Vagina (tissue), 2 donors: ENCODE data around the gene SUPT20HL1. TPM values are rescaled to one million over a fixed set of nuclear protein-coding genes. Genes with fewer than 3 reads are reported as not detected.
A peak's percentile ranks its signal among the peaks of the same experiment; 100 is the strongest.

Experiments used
- DNase-seq, 2 donors: peaks; one replicate each; pipeline ENCODE4 v3.0.0-alpha.2; 2017; ENCODE audit errors: extremely low spot score in 2 of 2
- H3K27ac ChIP-seq: fragments of 200-600 bp; sonication (generic); one replicate; pipeline ENCODE4 v1.5.1; 2019
- H3K27me3 ChIP-seq: fragments of 200-600 bp; sonication (generic); one replicate; pipeline ENCODE4 v1.5.1; 2019
- H3K36me3 ChIP-seq, 2 donors: fragments of 200-600 bp; sonication (generic); one replicate each; pipeline ENCODE4 v1.5.1; 2017 to 2019
- H3K4me1 ChIP-seq: fragments of 200-600 bp; sonication (generic); one replicate; pipeline ENCODE4 v1.5.1; 2019
- H3K4me3 ChIP-seq, 2 donors: fragments of 200-600 bp; sonication (generic); 1 replicate in 1 of 2; 2 replicates in 1 of 2; pipeline ENCODE4 v1.5.1; 2016 to 2019
- H3K9me3 ChIP-seq: fragments of 200-600 bp; sonication (generic); one replicate; pipeline ENCODE4 v1.5.1; 2019
- POLR2A ChIP-seq, 2 donors: fragments of 450-650 bp; IDR thresholded peaks; one replicate each; pipeline ENCODE4 v1.6.1; 2017; ENCODE audit warnings: antibody characterized with exemption in 2 of 2, mild to moderate bottlenecking in 2 of 2, moderate library complexity in 2 of 2
- POLR2AphosphoS5 ChIP-seq, 2 donors: sonication (generic); formaldehyde crosslinking; IDR thresholded peaks; one replicate each; pipeline ENCODE4 v1.9.0; 2017; ENCODE audit warnings: antibody characterized with exemption in 2 of 2, mild to moderate bottlenecking in 2 of 2, low read depth in 1 of 2; ENCODE audit not compliant: insufficient read depth in 1 of 2
- intact Hi-C: fragments of 100-400 bp; cut with DNase I; formaldehyde crosslinking; loops from one replicate; pipeline ENCODE4 v1.15.1; 2023
- total RNA-seq: library from RNA; depleted of rRNA; stranded (reverse); fragments of >200 nt; gene quantifications from one replicate; pipeline ENCODE4 v1.2.3, GENCODE V29; 2016
- TF ChIP-seq, protein P1 (sequence below), 3 experiments: fragments of 450-650 bp in 2 of 3; fragments of 200-600 bp in 1 of 3; sonication (generic) in 1 of 3; IDR thresholded peaks; one replicate each; pipeline ENCODE4 v1.5.1; 2017 to 2019; ENCODE audit warnings: antibody characterized with exemption in 3 of 3, mild to moderate bottlenecking in 2 of 3, moderate library complexity in 2 of 3

Gene SUPT20HL1
- total RNA-seq, 1 donor from 2014 or later = not detected

DNA sequence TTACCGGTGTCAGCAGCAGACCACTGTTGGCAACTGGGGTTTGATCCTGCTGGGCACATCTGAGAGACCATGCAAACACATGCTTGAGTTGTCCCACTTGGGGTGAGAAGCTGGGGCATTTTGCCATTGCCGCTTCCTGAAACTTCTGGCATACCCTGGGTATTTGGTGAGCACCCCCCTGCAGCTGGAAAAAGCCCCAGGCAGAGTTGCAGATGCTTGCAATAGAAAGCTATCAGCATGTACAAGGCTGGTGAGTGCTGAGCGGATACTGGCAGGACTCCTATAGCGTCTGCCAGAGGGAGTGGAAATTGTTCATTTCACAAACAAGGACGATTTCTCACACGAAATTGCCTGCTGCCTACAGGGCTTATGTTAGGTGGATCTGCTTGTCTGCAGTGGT lies 32.3 kb downstream of the SUPT20HL1 start:
- Histone ChIP-seq H3K27ac (no peak overlapping the region), H3K27me3 (no peaks in the 10 kb centered on the region), H3K36me3 (no peaks in the 10 kb centered on the region), H3K4me3 (no peak overlapping the region), H3K4me1 (no peaks in the 10 kb centered on the region), H3K9me3 (no peaks in the 10 kb centered on the region)
- TF ChIP-seq POLR2AphosphoS5 (IDR thresholded peaks at IDR 0.05; ENCODE audit: insufficient read depth in 1 of 2, low read depth in 1 of 2) = no peak
- no peak for TF ChIP-seq POLR2A (IDR thresholded peaks at IDR 0.05)
- TF ChIP-seq, protein P1, sequence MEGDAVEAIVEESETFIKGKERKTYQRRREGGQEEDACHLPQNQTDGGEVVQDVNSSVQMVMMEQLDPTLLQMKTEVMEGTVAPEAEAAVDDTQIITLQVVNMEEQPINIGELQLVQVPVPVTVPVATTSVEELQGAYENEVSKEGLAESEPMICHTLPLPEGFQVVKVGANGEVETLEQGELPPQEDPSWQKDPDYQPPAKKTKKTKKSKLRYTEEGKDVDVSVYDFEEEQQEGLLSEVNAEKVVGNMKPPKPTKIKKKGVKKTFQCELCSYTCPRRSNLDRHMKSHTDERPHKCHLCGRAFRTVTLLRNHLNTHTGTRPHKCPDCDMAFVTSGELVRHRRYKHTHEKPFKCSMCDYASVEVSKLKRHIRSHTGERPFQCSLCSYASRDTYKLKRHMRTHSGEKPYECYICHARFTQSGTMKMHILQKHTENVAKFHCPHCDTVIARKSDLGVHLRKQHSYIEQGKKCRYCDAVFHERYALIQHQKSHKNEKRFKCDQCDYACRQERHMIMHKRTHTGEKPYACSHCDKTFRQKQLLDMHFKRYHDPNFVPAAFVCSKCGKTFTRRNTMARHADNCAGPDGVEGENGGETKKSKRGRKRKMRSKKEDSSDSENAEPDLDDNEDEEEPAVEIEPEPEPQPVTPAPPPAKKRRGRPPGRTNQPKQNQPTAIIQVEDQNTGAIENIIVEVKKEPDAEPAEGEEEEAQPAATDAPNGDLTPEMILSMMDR (IDR thresholded peaks at IDR 0.05) = no peak
- intact Hi-C loops = loop anchor here (5.0 kb wide), 1 partner anchor 105 kb away; no protein-coding TSS in a partner anchor
- no peak for DNase-seq

DNA sequence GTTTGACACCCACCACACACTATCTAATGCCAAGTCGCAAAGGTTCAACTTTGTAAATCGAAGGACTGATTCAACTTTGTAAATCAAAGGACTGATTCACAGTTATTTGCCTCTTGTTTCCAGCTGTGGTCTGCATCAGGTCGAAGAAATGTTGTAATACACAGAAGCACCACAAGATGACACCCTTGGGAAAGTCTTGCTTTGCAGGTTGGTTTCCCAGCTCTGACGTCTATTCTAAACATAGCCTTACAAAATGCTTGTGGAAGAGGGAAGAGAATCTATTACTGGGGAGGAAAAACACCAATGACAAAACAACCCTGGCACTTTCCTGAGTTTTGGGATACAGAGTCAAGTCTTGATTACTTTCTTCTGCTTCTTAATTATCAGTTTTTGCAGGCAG lies 35.3 kb downstream of the SUPT20HL1 start:
- H3K9me3 ChIP-seq = no peaks in the 10 kb centered on the region
- intact Hi-C loops = no loop called here
- no peak for DNase-seq
- H3K27me3 ChIP-seq = no peaks in the 10 kb centered on the region
- H3K4me1 ChIP-seq = no peaks in the 10 kb centered on the region
- H3K4me3 ChIP-seq = no peak overlapping the region
- H3K27ac ChIP-seq = peak overlapping the region; percentile 10
- TF ChIP-seq POLR2AphosphoS5 (IDR thresholded peaks at IDR 0.05; ENCODE audit: insufficient read depth in 1 of 2, low read depth in 1 of 2) (peak in 1 of 2 donors; percentile 60), POLR2A (IDR thresholded peaks at IDR 0.05) (no peak)
- TF ChIP-seq, protein P1 (IDR thresholded peaks at IDR 0.05) = peak; percentile 41 to 76 (median 50)
- H3K36me3 ChIP-seq = no peaks in the 10 kb centered on the region

- no peaks in the 10 kb centered on the region for H3K36me3 ChIP-seq
- intact Hi-C loops = no loop called here
- H3K27ac ChIP-seq = peak overlapping the region; percentile 10
- TF ChIP-seq, protein P1 (IDR thresholded peaks at IDR 0.05) = no peak
- no peak for TF ChIP-seq POLR2AphosphoS5 (IDR thresholded peaks at IDR 0.05; ENCODE audit: insufficient read depth in 1 of 2, low read depth in 1 of 2)
- no peak for TF ChIP-seq POLR2A (IDR thresholded peaks at IDR 0.05)
- no peaks in the 10 kb centered on the region for H3K4me1 ChIP-seq
- no peaks in the 10 kb centered on the region for H3K27me3 ChIP-seq
- no peak for DNase-seq
- H3K9me3 ChIP-seq = no peaks in the 10 kb centered on the region
- no peak overlapping the region for H3K4me3 ChIP-seq
Measured at GRCh38 chrX:24396236-24396930, 35.9 kb downstream of the SUPT20HL1 start.

GRCh38 chrX:24396931-24397279 lies 36.5 kb downstream of the SUPT20HL1 start:
- Histone ChIP-seq H3K4me1 (no peaks in the 10 kb centered on the region), H3K36me3 (no peaks in the 10 kb centered on the region), H3K27ac (no peak overlapping the region), H3K27me3 (no peaks in the 10 kb centered on the region), H3K9me3 (no peaks in the 10 kb centered on the region), H3K4me3 (no peak overlapping the region)
- TF ChIP-seq, protein P1 (IDR thresholded peaks at IDR 0.05) = no peak
- TF ChIP-seq POLR2AphosphoS5 (IDR thresholded peaks at IDR 0.05; ENCODE audit: insufficient read depth in 1 of 2, low read depth in 1 of 2) (no peak), POLR2A (IDR thresholded peaks at IDR 0.05) (no peak)
- DNase-seq = no peak
- intact Hi-C loops = no loop called here

DNA sequence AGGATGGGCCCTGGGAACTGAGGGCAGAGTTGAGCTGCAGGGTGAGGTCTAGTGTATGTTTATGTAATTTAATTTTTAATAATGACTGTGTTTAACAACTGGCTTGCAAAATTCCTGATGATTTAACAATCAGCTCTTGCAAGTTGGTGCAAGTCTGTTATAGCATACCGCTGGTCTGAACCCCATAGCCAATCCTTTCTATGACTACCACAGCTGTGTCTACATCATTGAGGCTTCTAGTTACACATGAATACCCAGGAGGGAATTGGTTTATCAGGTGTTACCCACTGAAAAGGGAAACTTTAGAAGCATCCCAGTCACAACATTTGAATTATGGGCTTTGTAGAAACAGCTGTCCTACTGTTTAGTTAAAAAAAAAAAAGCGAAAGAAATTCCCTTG lies 38.3 kb downstream of the SUPT20HL1 start:
- no peak overlapping the region for H3K27ac ChIP-seq

More for the DNA sequence above, 38.3 kb downstream of the SUPT20HL1 start:
- H3K27me3 ChIP-seq = no peaks in the 10 kb centered on the region
- H3K36me3 ChIP-seq = no peaks in the 10 kb centered on the region
- no peaks in the 10 kb centered on the region for H3K9me3 ChIP-seq
- intact Hi-C loops = no loop called here
- DNase-seq = no peak
- no peak overlapping the region for H3K4me3 ChIP-seq
- H3K4me1 ChIP-seq = no peaks in the 10 kb centered on the region
- TF ChIP-seq POLR2A (IDR thresholded peaks at IDR 0.05) (no peak), POLR2AphosphoS5 (IDR thresholded peaks at IDR 0.05; ENCODE audit: insufficient read depth in 1 of 2, low read depth in 1 of 2) (peak in 1 of 2 donors; percentile 10)
- TF ChIP-seq, protein P1 (IDR thresholded peaks at IDR 0.05) = no peak
